ENCODE data around the gene UPF2.
A peak's percentile ranks its signal among the peaks of the same experiment; 100 is the strongest.
"Not testable (repeated sequence)": the region's sequence is repeated elsewhere in the genome, so short reads cannot be mapped to it uniquely, and the experiment has no call there.

UPF2 gene, protein sequence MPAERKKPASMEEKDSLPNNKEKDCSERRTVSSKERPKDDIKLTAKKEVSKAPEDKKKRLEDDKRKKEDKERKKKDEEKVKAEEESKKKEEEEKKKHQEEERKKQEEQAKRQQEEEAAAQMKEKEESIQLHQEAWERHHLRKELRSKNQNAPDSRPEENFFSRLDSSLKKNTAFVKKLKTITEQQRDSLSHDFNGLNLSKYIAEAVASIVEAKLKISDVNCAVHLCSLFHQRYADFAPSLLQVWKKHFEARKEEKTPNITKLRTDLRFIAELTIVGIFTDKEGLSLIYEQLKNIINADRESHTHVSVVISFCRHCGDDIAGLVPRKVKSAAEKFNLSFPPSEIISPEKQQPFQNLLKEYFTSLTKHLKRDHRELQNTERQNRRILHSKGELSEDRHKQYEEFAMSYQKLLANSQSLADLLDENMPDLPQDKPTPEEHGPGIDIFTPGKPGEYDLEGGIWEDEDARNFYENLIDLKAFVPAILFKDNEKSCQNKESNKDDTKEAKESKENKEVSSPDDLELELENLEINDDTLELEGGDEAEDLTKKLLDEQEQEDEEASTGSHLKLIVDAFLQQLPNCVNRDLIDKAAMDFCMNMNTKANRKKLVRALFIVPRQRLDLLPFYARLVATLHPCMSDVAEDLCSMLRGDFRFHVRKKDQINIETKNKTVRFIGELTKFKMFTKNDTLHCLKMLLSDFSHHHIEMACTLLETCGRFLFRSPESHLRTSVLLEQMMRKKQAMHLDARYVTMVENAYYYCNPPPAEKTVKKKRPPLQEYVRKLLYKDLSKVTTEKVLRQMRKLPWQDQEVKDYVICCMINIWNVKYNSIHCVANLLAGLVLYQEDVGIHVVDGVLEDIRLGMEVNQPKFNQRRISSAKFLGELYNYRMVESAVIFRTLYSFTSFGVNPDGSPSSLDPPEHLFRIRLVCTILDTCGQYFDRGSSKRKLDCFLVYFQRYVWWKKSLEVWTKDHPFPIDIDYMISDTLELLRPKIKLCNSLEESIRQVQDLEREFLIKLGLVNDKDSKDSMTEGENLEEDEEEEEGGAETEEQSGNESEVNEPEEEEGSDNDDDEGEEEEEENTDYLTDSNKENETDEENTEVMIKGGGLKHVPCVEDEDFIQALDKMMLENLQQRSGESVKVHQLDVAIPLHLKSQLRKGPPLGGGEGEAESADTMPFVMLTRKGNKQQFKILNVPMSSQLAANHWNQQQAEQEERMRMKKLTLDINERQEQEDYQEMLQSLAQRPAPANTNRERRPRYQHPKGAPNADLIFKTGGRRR

GRCh38 chr10:12042797-12043651, at the start of gene UPF2:
Gene UPF2 (minus strand): TSS chr10:12042809. CDS start chr10:12035423, 7,386 bp downstream.
- DNase-seq = peak; percentile 99

DNA sequence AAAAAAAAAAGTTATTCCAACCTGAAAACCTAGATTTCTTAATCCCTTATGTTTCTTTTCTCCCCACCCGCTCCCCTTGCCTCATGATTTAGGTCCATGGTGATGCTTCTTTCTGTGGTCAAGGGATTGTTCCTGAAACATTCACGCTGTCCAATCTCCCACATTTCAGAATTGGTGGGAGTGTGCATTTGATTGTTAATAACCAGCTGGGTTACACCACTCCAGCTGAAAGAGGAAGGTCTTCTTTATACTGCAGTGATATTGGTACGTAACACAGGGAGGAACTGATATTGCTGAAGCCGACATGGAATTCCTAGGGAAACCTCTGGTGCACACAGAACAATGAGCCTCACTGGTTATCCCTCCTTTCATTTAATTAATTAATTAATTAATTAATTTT, 48.8 kb upstream of the UPF2 start:
- no peak for DNase-seq

DNA sequence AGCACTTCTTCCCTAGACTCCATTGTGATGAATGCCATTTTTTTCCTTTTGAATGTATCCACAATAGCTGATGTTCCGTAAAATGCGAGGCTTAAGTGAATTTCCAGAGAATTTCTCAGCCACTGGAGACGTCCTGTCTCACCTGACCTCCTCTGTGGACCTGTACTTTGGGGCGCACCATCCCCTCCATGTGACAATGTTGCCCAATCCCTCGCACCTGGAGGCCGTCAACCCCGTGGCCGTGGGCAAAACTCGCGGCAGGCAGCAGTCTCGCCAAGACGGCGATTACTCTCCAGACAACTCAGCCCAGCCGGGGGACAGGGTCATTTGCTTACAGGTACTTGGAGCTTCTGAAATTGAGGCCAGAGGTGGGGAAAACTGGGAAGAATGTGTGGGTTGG, 46.3 kb upstream of the UPF2 start:
- no peak for DNase-seq

DNA sequence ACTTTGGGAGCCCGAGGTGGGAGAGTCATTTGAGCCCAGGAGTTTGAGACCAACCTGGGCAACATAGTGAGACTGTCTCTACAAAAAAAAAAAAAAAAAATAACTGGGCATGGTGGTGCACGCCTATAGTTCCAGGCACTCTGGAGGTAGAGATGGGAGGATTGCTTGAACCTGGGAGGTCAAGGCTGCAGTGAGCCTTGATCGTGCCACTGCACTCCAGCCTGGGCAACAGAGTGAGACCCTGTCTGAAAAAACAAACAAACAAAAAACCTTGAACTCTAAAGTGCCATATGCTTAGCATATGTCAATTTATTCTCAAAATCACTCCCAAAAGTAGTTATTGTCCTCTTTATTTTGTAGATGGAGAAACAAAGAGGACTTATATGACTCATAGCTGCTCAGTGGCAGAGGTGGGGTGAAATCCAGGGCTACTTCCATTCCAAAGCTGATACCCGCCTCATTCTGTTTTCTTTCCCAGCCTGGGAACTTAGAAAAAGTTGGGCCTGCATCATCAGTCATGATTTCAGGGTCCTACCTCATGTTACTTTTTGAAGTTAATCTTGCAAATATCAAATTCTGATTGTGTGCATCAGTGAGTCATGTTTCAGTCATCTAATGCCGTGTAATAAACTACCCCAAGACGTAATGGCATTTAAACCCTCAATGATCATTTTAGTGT, 39.4 kb upstream of the UPF2 start:
- no peak for DNase-seq

GRCh38 chr10:12081470-12081869, 38.9 kb upstream of the UPF2 start:
- DNase-seq = no peak

GRCh38 chr10:12077580-12078180, 35.1 kb upstream of the UPF2 start:
- DNase-seq = peak; percentile 81

GRCh38 chr10:12073526-12073925, 30.9 kb upstream of the UPF2 start:
- DNase-seq = no peak

DNA sequence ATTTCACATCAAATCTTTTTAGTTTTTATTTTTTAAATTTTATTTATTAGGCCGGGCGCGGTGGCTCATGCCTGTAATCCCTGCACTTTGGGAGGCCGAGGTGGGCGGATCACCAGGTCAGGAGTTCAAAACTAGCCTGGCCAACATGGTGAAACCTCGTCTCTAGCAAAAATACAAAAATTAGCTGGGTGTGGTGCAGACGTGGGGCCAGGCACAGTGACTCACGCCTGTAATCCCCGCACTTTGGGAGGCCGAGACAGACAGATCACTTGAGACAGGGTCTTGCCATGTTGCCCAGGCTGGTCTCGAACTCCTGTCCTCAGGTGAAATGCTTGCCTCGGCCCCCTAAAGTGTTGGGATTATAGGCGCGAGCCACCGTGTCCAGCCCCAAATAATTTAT, 28.8 kb upstream of the UPF2 start:
- not testable (repeated sequence) for DNase-seq

- DNase-seq = peak; percentile 99
Observed at GRCh38 chr10:12068449-12069269, 26.1 kb upstream of the UPF2 start, which contains the start of gene DHTKD1. Gene DHTKD1 (plus strand): TSS chr10:12068954. CDS start chr10:12069034, 80 bp downstream.

- DNase-seq = no peak
Observed at GRCh38 chr10:12067336-12067735, 24.7 kb upstream of the UPF2 start.

- peak; percentile 96 for DNase-seq
Observed at GRCh38 chr10:12063483-12063818, 20.8 kb upstream of the UPF2 start.

GRCh38 chr10:12062754-12063482, 20.3 kb upstream of the UPF2 start:
- DNase-seq = no peak

- DNase-seq = no peak
Observed at GRCh38 chr10:12061124-12061523, 18.5 kb upstream of the UPF2 start.

DNA sequence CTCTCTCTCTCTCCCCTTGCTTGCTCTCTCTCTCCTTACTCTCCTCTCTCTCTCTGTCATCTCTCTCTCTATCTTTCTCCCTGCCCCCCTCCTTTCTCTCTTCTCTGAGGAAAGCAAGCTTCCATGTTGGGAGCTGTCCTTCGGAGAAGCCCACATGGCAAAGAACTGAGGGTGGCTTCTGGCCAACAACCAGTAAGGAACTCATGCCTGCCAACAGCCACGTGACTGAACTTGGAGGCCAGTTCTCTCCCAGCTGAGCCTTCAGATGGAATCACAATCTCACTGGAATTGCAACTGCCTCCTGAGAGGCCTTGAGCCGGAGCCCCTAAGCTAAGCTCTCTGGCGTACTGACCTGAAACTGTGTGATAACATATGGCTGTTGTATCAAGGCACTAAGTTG, 14.1 kb upstream of the UPF2 start:
- DNase-seq = no peak

GRCh38 chr10:12055732-12056131, 13.1 kb upstream of the UPF2 start:
- peak; percentile 91 for DNase-seq

- peak; percentile 64 for DNase-seq
Observed at GRCh38 chr10:12051241-12051640, 8.6 kb upstream of the UPF2 start.

GRCh38 chr10:12050528-12050927, 7.9 kb upstream of the UPF2 start:
- no peak for DNase-seq

DNA sequence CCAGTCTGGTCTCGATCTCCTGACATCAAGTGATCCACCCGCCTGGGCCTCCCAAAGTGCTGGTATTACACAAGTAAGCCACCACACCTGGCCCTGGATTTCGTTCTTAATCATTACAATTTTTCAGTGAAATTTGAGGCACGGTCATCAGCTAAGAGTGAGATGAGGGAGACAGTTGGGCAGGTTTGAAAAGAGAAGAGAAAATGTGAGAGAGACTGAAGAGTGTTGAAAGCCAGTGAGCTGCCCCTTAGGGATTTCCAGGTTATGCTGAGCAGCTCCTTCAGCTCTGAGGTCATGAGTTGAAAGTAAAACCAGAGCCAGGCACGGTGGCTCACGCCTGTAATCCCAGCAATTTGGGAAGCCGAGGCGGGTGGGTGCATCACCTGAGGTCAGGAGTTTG, 5.9 kb upstream of the UPF2 start:
- no peak for DNase-seq

DNA sequence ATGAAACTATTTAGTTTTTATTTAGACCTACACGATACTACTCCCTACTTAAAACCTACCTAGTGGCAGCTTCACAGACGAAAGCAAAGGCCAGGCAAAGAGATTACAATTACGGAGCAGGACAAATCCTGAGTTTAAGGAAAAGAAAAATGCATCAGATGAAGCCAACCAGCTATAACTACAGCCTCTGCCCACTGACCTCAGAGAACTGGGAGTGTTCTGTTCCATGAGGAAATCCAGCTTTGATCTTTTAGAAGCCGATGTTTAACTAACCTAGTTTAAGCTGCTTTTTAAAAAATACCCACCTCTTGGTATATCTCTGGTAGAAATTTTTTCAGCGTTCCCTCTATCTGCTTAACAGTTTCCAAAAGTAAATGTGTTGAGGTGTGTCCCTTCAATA, 3.0 kb upstream of the UPF2 start:
- DNase-seq = no peak

DNA sequence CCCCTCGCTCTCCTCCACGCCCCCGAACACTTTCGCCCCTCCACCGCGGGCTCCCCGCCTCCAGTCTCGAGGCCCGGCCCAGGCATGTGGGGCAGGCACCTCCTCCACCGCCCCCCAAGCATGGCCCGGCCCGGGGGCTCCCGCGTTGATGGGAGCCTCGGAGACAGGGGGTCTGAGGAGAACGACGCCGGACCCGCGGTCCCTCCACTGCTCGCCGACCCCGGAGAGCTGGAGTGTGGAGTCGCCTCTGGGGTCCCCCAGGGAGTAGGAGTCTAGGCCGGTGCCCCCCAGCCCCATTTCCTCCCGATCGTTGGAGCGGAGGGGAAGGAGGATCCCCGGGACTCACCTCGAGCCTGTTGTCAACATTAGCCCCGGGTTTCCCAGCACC, 206 bp downstream of the UPF2 start:
- DNase-seq = peak; percentile 66
